ENCODE results near the gene GUCY2D. TPM values are rescaled to one million over a fixed set of nuclear protein-coding genes. Genes with fewer than 3 reads are reported as not detected.

GUCY2D gene
- total RNA-seq, 3 donors from 2014 or later: 0.26 TPM; not detected in 2

GRCh38 chr17:8012045-8012580, 9.7 kb downstream of the GUCY2D start:
- Histone ChIP-seq H3K9me3 (no peaks in the 10 kb centered on the region), H3K36me3 (ENCODE audit: low read depth) (no peaks in the 10 kb centered on the region), H3K4me1 (ENCODE audit: low read depth) (peaks cover 17% of the 10 kb centered on the region), H3K4me3 (no peak overlapping the region)
- DNase-seq (no peak), ATAC-seq (no peak)
- intact Hi-C loops (cut with DNase I, micrococcal nuclease): no loop called here
- no peak for TF ChIP-seq CTCF (IDR thresholded peaks at IDR 0.05)

GRCh38 chr17:8012996-8013640, 10.7 kb downstream of the GUCY2D start:
- DNase-seq: no peak
- no peaks in the 10 kb centered on the region for H3K9me3 ChIP-seq
- ATAC-seq: no peak
- H3K4me1 ChIP-seq (ENCODE audit: low read depth): peaks cover 18% of the 10 kb centered on the region
- intact Hi-C loops (cut with DNase I, micrococcal nuclease): no loop called here
- no peak overlapping the region for H3K4me3 ChIP-seq
- TF ChIP-seq CTCF (IDR thresholded peaks at IDR 0.05): no peak
- H3K36me3 ChIP-seq (ENCODE audit: low read depth): no peaks in the 10 kb centered on the region

GRCh38 chr17:8013731-8014557, 11.5 kb downstream of the GUCY2D start:
- intact Hi-C loops (cut with DNase I, micrococcal nuclease): no loop called here
- Histone ChIP-seq H3K9me3 (no peaks in the 10 kb centered on the region), H3K4me1 (ENCODE audit: low read depth) (peaks cover 18% of the 10 kb centered on the region), H3K4me3 (no peak overlapping the region), H3K36me3 (ENCODE audit: low read depth) (no peaks in the 10 kb centered on the region)
- no peak for TF ChIP-seq CTCF (IDR thresholded peaks at IDR 0.05)
- DNase-seq (no peak), ATAC-seq (no peak)

- no peak for TF ChIP-seq CTCF (IDR thresholded peaks at IDR 0.05)
- H3K4me3 ChIP-seq: no peak overlapping the region
- DNase-seq (no peak), ATAC-seq (no peak)
- H3K9me3 ChIP-seq: no peaks in the 10 kb centered on the region
- intact Hi-C loops (cut with DNase I, micrococcal nuclease): no loop called here
- H3K36me3 ChIP-seq (ENCODE audit: low read depth): no peaks in the 10 kb centered on the region
- H3K4me1 ChIP-seq (ENCODE audit: low read depth): peaks cover 18% of the 10 kb centered on the region
Observed at GRCh38 chr17:8014558-8014850, 12.1 kb downstream of the GUCY2D start.

GRCh38 chr17:8015236-8015956, 13.0 kb downstream of the GUCY2D start:
- DNase-seq (no peak), ATAC-seq (no peak)
- no peak overlapping the region for H3K4me3 ChIP-seq
- H3K9me3 ChIP-seq: no peaks in the 10 kb centered on the region
- intact Hi-C loops (cut with DNase I, micrococcal nuclease): no loop called here
- peaks cover 18% of the 10 kb centered on the region for H3K4me1 ChIP-seq (ENCODE audit: low read depth)
- TF ChIP-seq CTCF (IDR thresholded peaks at IDR 0.05): no peak
- H3K36me3 ChIP-seq (ENCODE audit: low read depth): no peaks in the 10 kb centered on the region

All from mucosa of descending colon (tissue), 3 donors.